Nephron (organoid): Measurements from ENCODE around the gene MIA2.
"Not testable (repeated sequence)": the region's sequence is repeated elsewhere in the genome, so short reads cannot be mapped to it uniquely, and the experiment has no call there.

Source experiments
- H3K27ac Mint-ChIP-seq, 3 experiments: 2 replicates each; pipeline ENCODE4 v1.8.0; 2020; ENCODE audit warnings: mixed read lengths in 3 of 3, mild to moderate bottlenecking in 2 of 3, moderate library complexity in 1 of 3
- H3K27me3 Mint-ChIP-seq: 2 replicates; pipeline ENCODE4 v1.8.0; 2021; ENCODE audit warnings: low read depth, mild to moderate bottlenecking, moderate library complexity, mixed read lengths
- H3K36me3 Mint-ChIP-seq: 2 replicates; pipeline ENCODE4 v1.8.0; 2020; ENCODE audit warnings: low read depth, mixed read lengths
- H3K4me1 Mint-ChIP-seq: 2 replicates; pipeline ENCODE4 v1.8.0; 2020; ENCODE audit warnings: mixed read lengths
- H3K4me3 Mint-ChIP-seq, 3 experiments: 2 replicates each; pipeline ENCODE4 v1.8.0; 2020; ENCODE audit warnings: mild to moderate bottlenecking in 3 of 3, mixed read lengths in 3 of 3, moderate library complexity in 2 of 3
- H3K9me3 Mint-ChIP-seq: 2 replicates; pipeline ENCODE4 v1.8.0; 2020; ENCODE audit warnings: mixed read lengths
- TF ChIP-seq, protein P1 (sequence below), 3 experiments: fragments of 200-600 bp; sonication (generic); IDR thresholded peaks; one replicate each; pipeline ENCODE4 v1.5.0; 2021; ENCODE audit warnings: antibody characterized with exemption in 3 of 3; ENCODE audit not compliant: unreplicated experiment in 3 of 3

Gene MIA2

DNA sequence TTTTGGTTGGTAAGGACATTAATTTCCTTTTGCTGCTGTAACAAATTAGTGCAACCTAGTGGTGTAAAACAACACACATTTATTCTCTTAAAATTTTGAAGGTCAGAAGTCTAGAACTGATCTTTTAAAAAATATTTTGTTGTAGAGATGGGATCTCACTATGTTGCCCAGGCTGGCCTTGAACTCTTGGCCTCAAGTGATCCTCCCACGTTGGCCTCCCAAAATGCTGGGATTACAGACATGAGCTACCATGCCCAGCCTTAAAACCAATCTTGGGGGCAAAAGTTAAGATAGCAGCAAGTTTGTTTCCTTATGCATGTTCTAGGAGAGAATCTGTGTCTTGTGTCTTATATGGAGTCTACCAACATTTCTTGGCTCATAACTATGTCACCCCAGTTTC is 55.8 kb downstream of the MIA2 start:
- H3K4me1 Mint-ChIP-seq, result no peaks in the 10 kb centered on the region

DNA sequence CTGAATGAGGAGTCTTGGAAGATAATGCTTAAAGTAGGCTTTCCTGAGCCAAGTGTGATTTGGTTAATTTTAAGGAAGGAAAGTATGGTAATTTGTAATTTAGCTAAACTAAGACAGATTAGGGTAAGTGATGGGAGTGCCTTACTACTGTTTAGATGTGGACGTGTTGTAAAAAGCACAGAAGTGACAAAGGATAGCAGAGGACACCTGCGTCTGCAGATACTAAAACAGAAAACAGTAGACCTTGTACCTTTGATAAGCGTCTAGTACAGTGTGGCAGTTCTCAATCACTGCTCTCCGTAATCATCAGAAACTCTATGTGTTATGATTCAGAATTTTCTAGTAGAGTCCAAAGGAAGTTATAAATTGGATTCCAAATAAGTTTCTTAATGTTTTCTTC is 58.0 kb downstream of the MIA2 start:
- no peak overlapping the region for H3K4me3 Mint-ChIP-seq
- H3K27ac Mint-ChIP-seq, result no peak overlapping the region
- peaks cover 54% of the 10 kb centered on the region for H3K36me3 Mint-ChIP-seq
- H3K4me1 Mint-ChIP-seq, result no peaks in the 10 kb centered on the region
- H3K27me3 Mint-ChIP-seq, result no peaks in the 10 kb centered on the region
- TF ChIP-seq, protein P1, sequence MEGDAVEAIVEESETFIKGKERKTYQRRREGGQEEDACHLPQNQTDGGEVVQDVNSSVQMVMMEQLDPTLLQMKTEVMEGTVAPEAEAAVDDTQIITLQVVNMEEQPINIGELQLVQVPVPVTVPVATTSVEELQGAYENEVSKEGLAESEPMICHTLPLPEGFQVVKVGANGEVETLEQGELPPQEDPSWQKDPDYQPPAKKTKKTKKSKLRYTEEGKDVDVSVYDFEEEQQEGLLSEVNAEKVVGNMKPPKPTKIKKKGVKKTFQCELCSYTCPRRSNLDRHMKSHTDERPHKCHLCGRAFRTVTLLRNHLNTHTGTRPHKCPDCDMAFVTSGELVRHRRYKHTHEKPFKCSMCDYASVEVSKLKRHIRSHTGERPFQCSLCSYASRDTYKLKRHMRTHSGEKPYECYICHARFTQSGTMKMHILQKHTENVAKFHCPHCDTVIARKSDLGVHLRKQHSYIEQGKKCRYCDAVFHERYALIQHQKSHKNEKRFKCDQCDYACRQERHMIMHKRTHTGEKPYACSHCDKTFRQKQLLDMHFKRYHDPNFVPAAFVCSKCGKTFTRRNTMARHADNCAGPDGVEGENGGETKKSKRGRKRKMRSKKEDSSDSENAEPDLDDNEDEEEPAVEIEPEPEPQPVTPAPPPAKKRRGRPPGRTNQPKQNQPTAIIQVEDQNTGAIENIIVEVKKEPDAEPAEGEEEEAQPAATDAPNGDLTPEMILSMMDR (IDR thresholded peaks at IDR 0.05; ENCODE audit: unreplicated experiment in 3 of 3), result no peak
- peaks cover under 1% of the 10 kb centered on the region for H3K9me3 Mint-ChIP-seq

More for the DNA sequence above, 55.8 kb downstream of the MIA2 start:
- Mint-ChIP-seq H3K27ac (no peak overlapping the region), H3K36me3 (peaks cover 48% of the 10 kb centered on the region), H3K4me3 (no peak overlapping the region), H3K9me3 (peaks cover 11% of the 10 kb centered on the region), H3K27me3 (no peaks in the 10 kb centered on the region)
- TF ChIP-seq, protein P1 (IDR thresholded peaks at IDR 0.05; ENCODE audit: unreplicated experiment in 3 of 3), result no peak

DNA sequence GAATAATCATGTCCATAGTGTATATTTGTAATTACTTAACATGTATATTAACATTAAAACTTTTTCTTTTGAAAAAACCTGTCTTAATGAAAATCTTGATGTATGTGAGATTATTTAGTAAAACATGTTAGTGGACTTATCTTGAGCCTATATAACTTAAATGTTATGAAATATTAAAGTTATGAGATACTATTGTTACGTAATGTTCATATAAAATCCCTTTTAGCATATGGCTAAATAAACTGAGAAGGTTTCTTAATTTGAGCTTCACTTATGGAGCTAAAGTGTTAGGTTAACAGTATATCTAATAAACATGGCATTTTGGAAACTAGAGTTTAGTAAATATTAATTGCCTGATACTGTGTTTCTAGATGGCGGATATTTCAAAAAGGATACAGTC is 59.9 kb downstream of the MIA2 start:
- no peaks in the 10 kb centered on the region for H3K4me1 Mint-ChIP-seq
- no peak overlapping the region for H3K27ac Mint-ChIP-seq
- H3K36me3 Mint-ChIP-seq, result peaks cover 49% of the 10 kb centered on the region
- H3K9me3 Mint-ChIP-seq, result no peaks in the 10 kb centered on the region
- H3K27me3 Mint-ChIP-seq, result no peaks in the 10 kb centered on the region
- H3K4me3 Mint-ChIP-seq, result no peak overlapping the region
- TF ChIP-seq, protein P1 (IDR thresholded peaks at IDR 0.05; ENCODE audit: unreplicated experiment in 3 of 3), result no peak

DNA sequence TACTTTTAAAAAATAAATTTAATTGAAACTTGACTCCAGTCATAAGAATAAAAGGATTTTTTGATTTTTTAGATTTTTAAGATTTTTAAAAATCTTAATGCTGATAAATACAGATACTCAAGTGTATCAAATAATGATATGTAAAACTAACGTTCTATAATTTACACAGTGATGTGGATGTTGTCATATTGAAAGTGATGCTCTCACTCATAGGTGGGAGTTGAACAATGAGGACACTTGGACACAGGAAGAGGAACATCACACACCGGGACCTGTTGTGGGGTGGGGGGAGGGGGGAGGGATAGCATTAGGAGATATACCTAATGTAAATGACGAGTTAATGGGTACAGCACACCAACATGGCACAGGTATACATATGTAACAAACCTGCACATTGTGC is 66.7 kb downstream of the MIA2 start:
- H3K4me3 Mint-ChIP-seq, H3K9me3 Mint-ChIP-seq, H3K27me3 Mint-ChIP-seq, H3K4me1 Mint-ChIP-seq, H3K27ac Mint-ChIP-seq: not testable (repeated sequence)
- peaks cover 62% of the 10 kb centered on the region for H3K36me3 Mint-ChIP-seq

DNA sequence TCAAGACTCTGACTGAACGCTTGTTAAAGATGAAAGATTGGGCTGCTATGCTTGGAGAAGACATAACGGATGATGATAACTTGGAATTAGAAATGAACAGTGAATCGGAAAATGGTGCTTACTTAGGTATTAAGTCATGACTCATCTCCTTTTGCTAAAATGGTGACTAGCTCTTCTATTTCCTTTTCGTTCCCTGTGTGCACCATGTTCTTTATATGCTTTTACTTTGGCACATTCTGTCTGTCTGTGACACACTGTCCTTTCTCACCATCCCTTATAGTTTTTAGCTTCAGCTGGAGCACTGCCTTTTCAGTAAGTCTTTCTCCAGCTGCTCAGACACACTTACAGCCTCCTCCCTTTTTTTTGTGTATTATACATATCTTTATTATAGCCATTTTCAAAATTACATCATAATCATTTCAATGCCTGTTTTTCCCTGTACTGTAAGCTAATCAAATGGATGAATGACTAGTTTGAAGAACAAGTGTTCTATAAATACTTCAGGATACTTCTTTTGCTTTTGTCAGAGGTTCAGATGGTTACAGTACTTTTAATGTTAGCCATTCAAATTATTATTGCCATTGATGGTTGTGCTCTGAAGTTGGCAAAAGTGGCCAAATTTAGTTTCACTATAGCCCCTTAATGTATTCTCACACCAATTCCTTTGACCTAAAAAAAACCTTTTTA is 68.6 kb downstream of the MIA2 start:
- peaks cover 64% of the 10 kb centered on the region for H3K36me3 Mint-ChIP-seq
- TF ChIP-seq, protein P1 (IDR thresholded peaks at IDR 0.05; ENCODE audit: unreplicated experiment in 3 of 3), result no peak
- no peaks in the 10 kb centered on the region for H3K4me1 Mint-ChIP-seq
- no peak overlapping the region for H3K4me3 Mint-ChIP-seq
- H3K27ac Mint-ChIP-seq, result peak overlapping the region in 1 of 3 experiments; percentile 4
- no peaks in the 10 kb centered on the region for H3K9me3 Mint-ChIP-seq
- no peaks in the 10 kb centered on the region for H3K27me3 Mint-ChIP-seq

DNA sequence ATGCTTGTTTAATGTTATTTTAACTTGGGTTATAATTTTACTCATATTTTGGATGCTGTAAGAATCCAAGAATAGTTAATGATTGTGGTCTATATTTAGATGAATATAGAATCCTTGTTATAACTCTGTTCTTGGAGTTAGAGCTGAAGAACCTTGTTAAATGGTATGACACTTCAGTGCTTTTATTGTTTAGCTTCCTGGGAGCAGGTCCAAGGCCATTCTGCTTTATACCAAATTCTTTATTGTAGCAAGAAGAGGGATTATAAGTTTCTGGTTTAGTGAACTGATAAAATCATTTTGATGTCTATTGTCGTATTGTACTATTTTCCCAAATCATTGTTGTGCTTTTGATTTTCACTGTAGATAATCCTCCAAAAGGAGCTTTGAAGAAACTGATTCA is 69.4 kb downstream of the MIA2 start:
- TF ChIP-seq, protein P1 (IDR thresholded peaks at IDR 0.05; ENCODE audit: unreplicated experiment in 3 of 3), result no peak
- Mint-ChIP-seq H3K27ac (peak overlapping the region in 1 of 3 experiments; percentile 8), H3K27me3 (no peaks in the 10 kb centered on the region), H3K9me3 (no peaks in the 10 kb centered on the region), H3K36me3 (peaks cover 57% of the 10 kb centered on the region), H3K4me3 (no peak overlapping the region), H3K4me1 (no peaks in the 10 kb centered on the region)
